Neuronal stem cell (in vitro differentiated cells): Measurements from ENCODE around the gene EFNA5.

ENCODE experiments used
- DNase-seq: peaks from one replicate; pipeline ENCODE4 v3.0.0-alpha.2; 2013; ENCODE audit warnings: low spot score
- H2AFZ ChIP-seq: one replicate; pipeline ENCODE4 v1.6.1; 2013; ENCODE audit warnings: mild to moderate bottlenecking, low read length, inconsistent platforms
- H2AK5ac ChIP-seq: 2 replicates; pipeline ENCODE4 v1.6.1; 2013; ENCODE audit warnings: low read depth, mild to moderate bottlenecking, inconsistent platforms, low read length, moderate library complexity, mixed read lengths
- H2BK120ac ChIP-seq: 2 replicates; pipeline ENCODE4 v1.6.1; 2013; ENCODE audit warnings: low read depth, mild to moderate bottlenecking, inconsistent platforms, low read length, moderate library complexity, mixed read lengths
- H2BK12ac ChIP-seq: one replicate; pipeline ENCODE4 v1.6.1; 2013; ENCODE audit warnings: low read length, inconsistent platforms
- H2BK15ac ChIP-seq: 2 replicates; pipeline ENCODE4 v1.6.1; 2013; ENCODE audit warnings: mild to moderate bottlenecking, low read length, inconsistent platforms, mixed read lengths
- H2BK5ac ChIP-seq: one replicate; pipeline ENCODE4 v1.6.1; 2013; ENCODE audit warnings: inconsistent platforms, mild to moderate bottlenecking, low read length, moderate library complexity
- H3K14ac ChIP-seq: one replicate; pipeline ENCODE4 v1.6.1; 2013; ENCODE audit warnings: low read length, inconsistent platforms
- H3K18ac ChIP-seq: 2 replicates; pipeline ENCODE4 v1.6.1; 2013; ENCODE audit warnings: low read length, inconsistent platforms
- H3K23ac ChIP-seq: 2 replicates; pipeline ENCODE4 v1.6.1; 2013; ENCODE audit warnings: low read depth, mild to moderate bottlenecking, mixed read lengths, low read length, inconsistent platforms; ENCODE audit not compliant: poor library complexity
- H3K27ac ChIP-seq: replicated peaks from 3 replicates; pipeline ENCODE4 v1.5.1; 2013; ENCODE audit warnings: low read length, inconsistent platforms
- H3K27me3 ChIP-seq, 3 experiments: 2 replicates each; pipeline ENCODE4 v1.6.1; 2013; ENCODE audit warnings: low read length in 3 of 3, mild to moderate bottlenecking in 2 of 3, inconsistent platforms in 1 of 3, low read depth in 1 of 3, mixed read lengths in 1 of 3, moderate library complexity in 1 of 3; ENCODE audit not compliant: control insufficient read depth in 3 of 3, insufficient read depth in 3 of 3
- H3K36me3 ChIP-seq, 2 donors: replicated peaks in 1 of 2; 2 replicates each; pipeline ENCODE4 v1.6.1; 2013; ENCODE audit warnings: low read length in 2 of 2; ENCODE audit not compliant: control insufficient read depth in 2 of 2, insufficient read depth in 2 of 2
- H3K4ac ChIP-seq: 2 replicates; pipeline ENCODE4 v1.6.1; 2013; ENCODE audit warnings: inconsistent platforms, mild to moderate bottlenecking, low read length, moderate library complexity
- H3K4me1 ChIP-seq, 2 donors: 1 replicate in 1 of 2; 2 replicates in 1 of 2; pipeline ENCODE4 v1.6.1; 2013; ENCODE audit warnings: low read length in 2 of 2, low read depth in 1 of 2; ENCODE audit not compliant: control insufficient read depth in 2 of 2, insufficient read depth in 1 of 2
- H3K4me2 ChIP-seq: one replicate; pipeline ENCODE4 v1.6.1; 2013; ENCODE audit warnings: mild to moderate bottlenecking, low read length, inconsistent platforms; ENCODE audit not compliant: insufficient read depth, poor library complexity, severe bottlenecking
- H3K4me3 ChIP-seq, 2 donors: 2 replicates each; pipeline ENCODE4 v1.5.1; 2013; ENCODE audit warnings: low read length in 2 of 2, mild to moderate bottlenecking in 2 of 2, inconsistent platforms in 1 of 2, moderate library complexity in 1 of 2
- H3K79me1 ChIP-seq: one replicate; pipeline ENCODE4 v1.6.1; 2013; ENCODE audit warnings: low read depth, mild to moderate bottlenecking, inconsistent platforms, low read length, moderate library complexity
- H3K9ac ChIP-seq: one replicate; pipeline ENCODE4 v1.6.1; 2013; ENCODE audit warnings: mild to moderate bottlenecking, low read depth, low read length, inconsistent platforms; ENCODE audit not compliant: poor library complexity
- H3K9me3 ChIP-seq, 2 donors: replicated peaks in 1 of 2; 2 replicates each; pipeline versions ENCODE3 to v1.6.1; 2013; ENCODE audit warnings: low read length in 2 of 2, mild to moderate bottlenecking in 2 of 2, inconsistent platforms in 1 of 2, low read depth in 1 of 2, mixed read lengths in 1 of 2, moderate library complexity in 1 of 2; ENCODE audit not compliant: control insufficient read depth in 2 of 2, insufficient read depth in 1 of 2
- H4K8ac ChIP-seq: one replicate; pipeline ENCODE4 v1.6.1; 2013; ENCODE audit warnings: low read depth, mild to moderate bottlenecking, inconsistent platforms, low read length, moderate library complexity
- H4K91ac ChIP-seq: one replicate; pipeline ENCODE4 v1.6.1; 2013; ENCODE audit warnings: low read length, low read depth, mild to moderate bottlenecking, inconsistent platforms; ENCODE audit not compliant: poor library complexity
- WGBS, 2 donors: extraction: QIAGEN DNeasy Blood & Tissue Kit; methylation state at CpG; one replicate each; pipeline ENCODE4 v1.1.7; 2013; ENCODE audit warnings: missing lambda C conversion rate in 2 of 2, mixed read lengths in 1 of 2; ENCODE audit not compliant: insufficient read length in 2 of 2, insufficient replicate concordance in 1 of 2; ENCODE audit errors: extremely low coverage in 2 of 2; 5-methylcytosine and 5-hydroxymethylcytosine counted together

The EFNA5 gene

DNA sequence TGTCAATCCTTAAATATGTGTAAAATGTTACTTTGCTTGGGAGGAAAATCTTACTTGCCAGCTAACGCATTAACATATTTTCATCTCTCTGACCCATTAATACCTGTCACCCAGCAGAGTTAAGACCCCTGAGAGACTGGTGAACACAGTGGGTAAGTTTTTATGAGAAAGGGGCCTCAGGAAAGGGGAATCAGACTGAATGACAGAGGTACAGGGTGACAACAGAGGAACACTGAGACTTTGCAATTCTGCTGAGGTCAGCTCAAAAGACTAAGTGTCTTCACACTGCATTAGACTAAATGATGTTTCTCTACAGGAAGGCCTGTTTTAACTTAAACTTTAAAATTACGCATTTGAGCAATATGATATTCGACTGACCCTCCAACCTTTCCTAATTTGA, 223.8 kb downstream of the EFNA5 start:
- no peak overlapping the region for H2AK5ac ChIP-seq
- no CpG with 5 or more reads among the region's 3 CpGs for WGBS, 2 donors

DNA sequence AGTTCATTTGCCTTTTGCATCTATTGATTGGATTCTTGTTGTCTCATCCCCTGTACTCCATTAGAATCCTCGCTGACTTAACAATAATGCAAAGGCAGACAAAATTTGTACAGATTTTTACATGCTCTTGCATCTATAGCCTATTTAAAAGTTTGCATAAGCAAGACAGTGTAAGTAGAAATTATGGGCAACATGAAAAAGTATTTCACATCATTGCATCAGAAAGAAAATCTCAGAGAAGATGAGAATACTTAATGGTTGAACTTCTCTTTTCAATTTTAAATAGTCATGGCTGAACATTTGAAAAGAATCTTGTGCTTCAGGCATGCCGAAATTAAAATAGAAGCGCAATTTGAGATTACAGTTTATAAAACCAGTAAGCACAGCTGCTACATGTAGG, 226.4 kb downstream of the EFNA5 start:
- Histone ChIP-seq H2BK12ac (no peak overlapping the region), H3K36me3 (peaks cover 9 to 12% of the 10 kb centered on the region in 2 donors), H2AFZ (no peak overlapping the region), H2BK15ac (no peak overlapping the region), H4K8ac (no peak overlapping the region), H2BK120ac (no peak overlapping the region), H3K4ac (no peak overlapping the region), H4K91ac (no peak overlapping the region), H3K4me2 (no peak overlapping the region), H3K14ac (no peak overlapping the region), H3K9ac (no peak overlapping the region), H2BK5ac (no peak overlapping the region), H3K9me3 (peaks cover 5 to 12% of the 10 kb centered on the region in 2 donors), H3K27me3 (no peaks in the 10 kb centered on the region), H3K4me1 (peaks cover 0 to 3% of the 10 kb centered on the region in 2 donors), H2AK5ac (no peak overlapping the region), H3K4me3 (no peak overlapping the region), H3K18ac (no peak overlapping the region), H3K79me1 (peaks cover 1% of the 10 kb centered on the region), H3K27ac (no peak overlapping the region), H3K23ac (no peak overlapping the region)
- no peak for DNase-seq
- WGBS, 2 donors = no CpG with 5 or more reads among the region's 3 CpGs

More for the DNA sequence above, 223.8 kb downstream of the EFNA5 start:
- no peak overlapping the region for H2BK120ac ChIP-seq
- H3K36me3 ChIP-seq = peaks cover 2 to 13% of the 10 kb centered on the region in 2 donors
- no peak overlapping the region for H3K4me2 ChIP-seq
- H3K23ac ChIP-seq = no peak overlapping the region
- H2AFZ ChIP-seq = no peak overlapping the region
- peaks cover 0 to 5% of the 10 kb centered on the region in 2 donors for H3K4me1 ChIP-seq
- H3K18ac ChIP-seq = no peak overlapping the region
- no peak overlapping the region for H3K14ac ChIP-seq
- no peak overlapping the region for H3K9ac ChIP-seq
- H3K79me1 ChIP-seq = peaks cover 1% of the 10 kb centered on the region
- no peak overlapping the region for H3K4ac ChIP-seq
- H3K27me3 ChIP-seq = no peaks in the 10 kb centered on the region
- no peak overlapping the region for H3K27ac ChIP-seq
- no peak overlapping the region for H3K4me3 ChIP-seq
- DNase-seq = no peak
- no peak overlapping the region for H4K91ac ChIP-seq
- peaks cover 0 to 12% of the 10 kb centered on the region in 2 donors for H3K9me3 ChIP-seq
- no peak overlapping the region for H2BK15ac ChIP-seq
- H2BK12ac ChIP-seq = no peak overlapping the region
- H2BK5ac ChIP-seq = no peak overlapping the region
- no peak overlapping the region for H4K8ac ChIP-seq

DNA sequence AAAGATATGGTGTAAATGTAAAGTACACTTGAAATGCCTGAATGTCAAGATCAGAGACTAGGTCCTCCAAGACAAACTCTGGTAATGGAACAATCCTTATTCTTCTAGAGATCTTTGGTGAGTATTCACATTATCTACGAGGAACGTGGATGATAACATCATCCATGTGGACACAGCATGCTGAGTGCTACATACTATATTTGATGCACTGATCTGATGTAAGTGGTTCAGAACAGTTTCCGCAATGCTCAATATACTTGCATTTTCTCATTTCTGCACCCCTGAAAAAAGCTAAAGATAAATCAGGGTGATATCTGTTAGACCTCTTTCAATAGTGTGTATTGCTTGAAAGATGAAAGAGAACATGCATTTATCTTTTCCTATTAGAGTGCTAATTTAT, 226.8 kb downstream of the EFNA5 start:
- no peak overlapping the region for H4K91ac ChIP-seq
- H2BK12ac ChIP-seq = no peak overlapping the region
- H3K4me1 ChIP-seq = peaks cover 0 to 3% of the 10 kb centered on the region in 2 donors
- H3K9me3 ChIP-seq = peaks cover 5 to 11% of the 10 kb centered on the region in 2 donors
- H3K4ac ChIP-seq = no peak overlapping the region
- H3K18ac ChIP-seq = no peak overlapping the region
- H3K79me1 ChIP-seq = peaks cover 1% of the 10 kb centered on the region
- no peak overlapping the region for H3K14ac ChIP-seq
- WGBS, 2 donors = no CpG with 5 or more reads among the region's 3 CpGs
- no peak overlapping the region for H2BK15ac ChIP-seq
- H3K23ac ChIP-seq = no peak overlapping the region
- no peak overlapping the region for H2AK5ac ChIP-seq
- no peak for DNase-seq
- no peak overlapping the region for H2BK120ac ChIP-seq
- no peak overlapping the region for H3K4me2 ChIP-seq
- H2BK5ac ChIP-seq = no peak overlapping the region
- H3K27ac ChIP-seq = no peak overlapping the region
- no peak overlapping the region for H4K8ac ChIP-seq
- no peak overlapping the region for H2AFZ ChIP-seq
- H3K9ac ChIP-seq = no peak overlapping the region
- no peaks in the 10 kb centered on the region for H3K27me3 ChIP-seq
- H3K4me3 ChIP-seq = no peak overlapping the region
- H3K36me3 ChIP-seq = peaks cover 9 to 12% of the 10 kb centered on the region in 2 donors

DNA sequence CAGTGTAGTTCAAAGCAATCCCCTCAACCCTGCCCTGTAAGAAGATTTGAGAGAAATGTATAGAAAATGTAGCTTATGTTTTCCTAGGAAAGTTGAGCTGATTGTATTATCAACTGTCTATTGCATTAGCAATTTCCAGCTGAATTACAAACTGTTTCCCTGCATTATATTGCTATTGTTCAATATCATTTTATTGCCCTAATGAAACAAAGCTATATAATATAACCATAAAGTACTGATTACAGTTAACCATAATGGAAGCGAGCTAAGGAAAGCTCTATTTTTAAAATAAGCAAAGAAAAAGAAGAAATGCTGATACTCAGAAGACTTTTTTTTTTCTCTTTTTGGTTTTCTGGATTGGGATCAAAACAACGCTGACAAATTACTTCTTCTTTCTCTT, 228.3 kb downstream of the EFNA5 start:
- Histone ChIP-seq H3K9ac (no peak overlapping the region), H2BK5ac (no peak overlapping the region), H3K9me3 (peaks cover 5 to 17% of the 10 kb centered on the region in 2 donors), H2BK15ac (no peak overlapping the region), H3K14ac (no peak overlapping the region), H3K4ac (no peak overlapping the region), H4K8ac (no peak overlapping the region), H3K79me1 (peaks cover 1% of the 10 kb centered on the region), H2AFZ (no peak overlapping the region), H3K23ac (no peak overlapping the region), H2BK120ac (no peak overlapping the region), H3K27me3 (no peaks in the 10 kb centered on the region), H3K36me3 (peaks cover 9 to 19% of the 10 kb centered on the region in 2 donors), H3K4me3 (no peak overlapping the region), H3K18ac (no peak overlapping the region), H4K91ac (no peak overlapping the region), H3K4me1 (peaks cover 0 to 6% of the 10 kb centered on the region in 2 donors), H3K27ac (no peak overlapping the region), H2AK5ac (no peak overlapping the region), H2BK12ac (no peak overlapping the region), H3K4me2 (no peak overlapping the region)
- no CpG with 5 or more reads among the region's 2 CpGs for WGBS, 2 donors
- no peak for DNase-seq
